Measurements from ENCODE around the gene GPATCH8.

DNA sequence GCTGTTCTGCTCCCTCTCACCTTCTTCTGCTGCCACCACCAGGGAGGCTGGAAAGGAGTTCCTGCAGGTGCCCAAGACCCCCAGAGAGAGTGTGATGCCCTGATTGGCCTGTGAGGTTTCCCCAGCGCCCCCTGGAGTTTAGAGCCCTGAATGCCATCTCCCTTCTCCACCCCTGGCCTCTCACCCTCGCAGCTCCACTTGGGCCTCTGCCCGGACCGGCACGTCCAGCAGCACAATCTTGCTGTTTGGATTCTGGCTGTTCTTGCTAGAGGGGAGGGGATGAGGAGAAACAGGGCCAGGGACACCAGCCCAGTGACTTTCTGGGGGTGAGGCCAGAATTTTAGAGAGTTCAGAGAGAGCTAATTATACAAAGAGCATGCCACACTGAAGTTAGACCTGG, 127.1 kb downstream of the GPATCH8 start:
- TF ChIP-seq, protein P1, sequence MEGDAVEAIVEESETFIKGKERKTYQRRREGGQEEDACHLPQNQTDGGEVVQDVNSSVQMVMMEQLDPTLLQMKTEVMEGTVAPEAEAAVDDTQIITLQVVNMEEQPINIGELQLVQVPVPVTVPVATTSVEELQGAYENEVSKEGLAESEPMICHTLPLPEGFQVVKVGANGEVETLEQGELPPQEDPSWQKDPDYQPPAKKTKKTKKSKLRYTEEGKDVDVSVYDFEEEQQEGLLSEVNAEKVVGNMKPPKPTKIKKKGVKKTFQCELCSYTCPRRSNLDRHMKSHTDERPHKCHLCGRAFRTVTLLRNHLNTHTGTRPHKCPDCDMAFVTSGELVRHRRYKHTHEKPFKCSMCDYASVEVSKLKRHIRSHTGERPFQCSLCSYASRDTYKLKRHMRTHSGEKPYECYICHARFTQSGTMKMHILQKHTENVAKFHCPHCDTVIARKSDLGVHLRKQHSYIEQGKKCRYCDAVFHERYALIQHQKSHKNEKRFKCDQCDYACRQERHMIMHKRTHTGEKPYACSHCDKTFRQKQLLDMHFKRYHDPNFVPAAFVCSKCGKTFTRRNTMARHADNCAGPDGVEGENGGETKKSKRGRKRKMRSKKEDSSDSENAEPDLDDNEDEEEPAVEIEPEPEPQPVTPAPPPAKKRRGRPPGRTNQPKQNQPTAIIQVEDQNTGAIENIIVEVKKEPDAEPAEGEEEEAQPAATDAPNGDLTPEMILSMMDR (IDR thresholded peaks at IDR 0.05) = peak in 3 of 6 experiments; percentile 20 to 24 (median 23)
- TF ChIP-seq POLR2A (IDR thresholded peaks at IDR 0.05) = no peak

Data from Peyer's patch (tissue), 4 donors.